Smooth muscle cell of the brain vasculature (primary cell): ENCODE results near the gene OLIG1.

Source experiments
- DNase-seq: peaks from one replicate; pipeline ENCODE4 v3.0.0-alpha.2; 2012; ENCODE audit warnings: low read depth, low spot score

OLIG1 gene

DNA sequence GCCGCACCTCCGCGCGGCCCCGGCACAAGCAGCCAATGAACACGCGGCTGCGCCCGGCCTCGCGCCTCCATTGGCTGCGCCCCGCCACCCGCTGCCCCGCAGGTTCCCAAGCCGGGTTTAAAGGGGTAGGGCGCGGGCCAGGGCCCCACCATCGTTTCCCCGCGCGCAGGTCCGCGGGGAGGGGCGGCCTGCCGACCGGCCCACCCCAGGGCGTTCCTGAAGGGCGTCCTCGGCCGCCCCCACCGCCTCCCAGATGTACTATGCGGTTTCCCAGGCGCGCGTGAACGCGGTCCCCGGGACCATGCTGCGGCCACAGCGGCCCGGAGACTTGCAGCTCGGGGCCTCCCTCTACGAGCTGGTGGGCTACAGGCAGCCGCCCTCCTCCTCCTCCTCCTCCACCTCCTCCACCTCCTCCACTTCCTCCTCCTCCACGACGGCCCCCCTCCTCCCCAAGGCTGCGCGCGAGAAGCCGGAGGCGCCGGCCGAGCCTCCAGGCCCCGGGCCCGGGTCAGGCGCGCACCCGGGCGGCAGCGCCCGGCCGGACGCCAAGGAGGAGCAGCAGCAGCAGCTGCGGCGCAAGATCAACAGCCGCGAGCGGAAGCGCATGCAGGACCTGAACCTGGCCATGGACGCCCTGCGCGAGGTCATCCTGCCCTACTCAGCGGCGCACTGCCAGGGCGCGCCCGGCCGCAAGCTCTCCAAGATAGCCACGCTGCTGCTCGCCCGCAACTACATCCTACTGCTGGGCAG lies at the start of gene OLIG1:
OLIG1 (plus strand) TSS at position 148 of the 750 bp plus-strand sequence; CDS start at position 254, 106 bp downstream.
- DNase-seq: no peak

GRCh38 chr21:33020558-33021100 lies 49.3 kb upstream of the OLIG1 start:
- no peak for DNase-seq

- DNase-seq: no peak
Observed at GRCh38 chr21:33021150-33021549, 48.8 kb upstream of the OLIG1 start.

DNA sequence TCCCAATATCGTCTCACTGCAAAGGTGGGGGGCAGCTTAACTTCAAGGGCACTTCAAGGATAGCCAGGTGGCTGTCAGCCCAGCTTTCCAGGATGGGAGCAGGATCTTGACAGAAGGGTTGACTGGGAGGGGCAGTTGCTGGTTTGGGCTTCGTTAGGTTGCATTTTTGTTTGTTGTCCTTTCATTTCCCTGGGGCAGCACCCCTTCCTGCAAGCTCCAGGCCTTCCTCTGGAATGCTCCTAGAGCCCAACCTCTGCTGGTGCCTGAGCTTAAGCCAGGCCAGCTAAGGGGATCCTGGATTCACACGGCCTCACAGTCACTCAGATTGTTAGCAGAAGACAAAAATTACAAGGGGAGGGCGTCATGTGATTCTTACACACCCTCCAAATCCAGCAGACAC lies 48.3 kb upstream of the OLIG1 start:
- DNase-seq: no peak

DNA sequence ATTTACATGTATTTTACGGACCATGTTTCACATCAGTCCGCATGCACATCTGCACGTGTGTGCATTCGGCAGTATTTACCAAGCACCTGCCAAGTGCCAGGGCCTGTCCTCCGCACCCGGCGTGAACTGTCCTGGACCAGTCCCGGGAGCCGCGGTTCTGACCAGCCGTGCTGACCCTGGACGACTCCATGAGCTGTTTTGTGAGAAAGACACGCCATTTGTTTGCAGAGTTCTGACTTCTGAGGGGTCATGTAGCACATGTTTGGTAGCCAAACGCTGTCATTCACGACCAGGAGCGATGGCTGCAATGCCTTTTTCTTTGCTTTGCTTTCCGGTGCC lies 47.5 kb upstream of the OLIG1 start:
- DNase-seq: no peak

DNA sequence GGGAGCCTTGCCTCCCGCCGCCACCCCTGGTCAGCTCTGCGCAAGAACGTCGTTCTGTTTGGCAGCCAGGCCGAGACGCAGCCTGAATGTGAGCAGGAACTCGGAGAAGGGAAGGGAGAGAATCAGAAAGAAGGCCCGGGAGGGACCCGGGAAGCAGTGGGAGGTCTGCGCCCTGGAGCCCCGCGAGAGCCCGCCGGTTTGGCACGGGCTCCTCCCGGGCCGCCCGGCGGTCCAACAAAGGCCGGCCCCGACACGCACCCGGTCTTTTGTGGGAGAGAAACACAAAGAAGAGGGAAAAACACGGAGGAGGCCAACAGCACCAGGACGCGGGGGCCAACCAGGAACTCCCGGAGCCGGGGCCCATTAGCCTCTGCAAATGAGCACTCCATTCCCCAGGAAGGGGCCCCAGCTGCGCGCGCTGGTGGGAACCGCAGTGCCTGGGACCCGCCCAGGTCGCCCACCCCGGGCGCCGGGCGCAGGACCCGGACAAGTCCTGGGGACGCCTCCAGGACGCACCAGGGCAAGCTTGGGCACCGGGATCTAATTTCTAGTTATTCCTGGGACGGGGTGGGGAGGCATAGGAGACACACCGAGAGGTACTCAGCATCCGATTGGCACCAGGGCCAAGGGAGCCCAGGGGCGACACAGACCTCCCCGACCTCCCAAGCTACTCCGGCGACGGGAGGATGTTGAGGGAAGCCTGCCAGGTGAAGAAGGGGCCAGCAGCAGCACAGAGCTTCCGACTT lies 46.9 kb upstream of the OLIG1 start:
- DNase-seq: no peak

GRCh38 chr21:33023574-33024200 lies 46.3 kb upstream of the OLIG1 start:
- no peak for DNase-seq

DNA sequence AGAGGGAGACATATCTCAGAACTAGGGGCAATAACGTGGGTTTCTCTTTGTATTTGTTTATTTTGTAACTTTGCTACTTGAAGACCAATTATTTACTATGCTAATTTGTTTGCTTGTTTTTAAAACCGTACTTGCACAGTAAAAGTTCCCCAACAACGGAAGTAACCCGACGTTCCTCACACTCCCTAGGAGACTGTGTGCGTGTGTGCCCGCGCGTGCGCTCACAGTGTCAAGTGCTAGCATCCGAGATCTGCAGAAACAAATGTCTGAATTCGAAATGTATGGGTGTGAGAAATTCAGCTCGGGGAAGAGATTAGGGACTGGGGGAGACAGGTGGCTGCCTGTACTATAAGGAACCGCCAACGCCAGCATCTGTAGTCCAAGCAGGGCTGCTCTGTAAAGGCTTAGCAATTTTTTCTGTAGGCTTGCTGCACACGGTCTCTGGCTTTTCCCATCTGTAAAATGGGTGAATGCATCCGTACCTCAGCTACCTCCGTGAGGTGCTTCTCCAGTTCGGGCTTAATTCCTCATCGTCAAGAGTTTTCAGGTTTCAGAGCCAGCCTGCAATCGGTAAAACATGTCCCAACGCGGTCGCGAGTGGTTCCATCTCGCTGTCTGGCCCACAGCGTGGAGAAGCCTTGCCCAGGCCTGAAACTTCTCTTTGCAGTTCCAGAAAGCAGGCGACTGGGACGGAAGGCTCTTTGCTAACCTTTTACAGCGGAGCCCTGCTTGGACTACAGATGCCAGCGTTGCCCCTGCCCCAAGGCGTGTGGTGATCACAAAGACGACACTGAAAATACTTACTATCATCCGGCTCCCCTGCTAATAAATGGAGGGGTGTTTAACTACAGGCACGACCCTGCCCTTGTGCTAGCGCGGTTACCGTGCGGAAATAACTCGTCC lies 45.5 kb upstream of the OLIG1 start:
- DNase-seq: no peak

DNA sequence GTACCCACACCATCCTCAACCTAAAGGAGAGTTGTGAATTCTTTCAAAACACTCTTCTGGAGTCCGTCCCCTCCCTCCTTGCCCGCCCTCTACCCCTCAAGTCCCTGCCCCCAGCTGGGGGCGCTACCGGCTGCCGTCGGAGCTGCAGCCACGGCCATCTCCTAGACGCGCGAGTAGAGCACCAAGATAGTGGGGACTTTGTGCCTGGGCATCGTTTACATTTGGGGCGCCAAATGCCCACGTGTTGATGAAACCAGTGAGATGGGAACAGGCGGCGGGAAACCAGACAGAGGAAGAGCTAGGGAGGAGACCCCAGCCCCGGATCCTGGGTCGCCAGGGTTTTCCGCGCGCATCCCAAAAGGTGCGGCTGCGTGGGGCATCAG lies 44.8 kb upstream of the OLIG1 start:
- no peak for DNase-seq

GRCh38 chr21:33025489-33026442 lies 44.2 kb upstream of the OLIG1 start, which contains the start of gene OLIG2:
OLIG2 (plus strand) TSS chr21:33025935; CDS start chr21:33026863, 928 bp downstream.
- DNase-seq: no peak

DNA sequence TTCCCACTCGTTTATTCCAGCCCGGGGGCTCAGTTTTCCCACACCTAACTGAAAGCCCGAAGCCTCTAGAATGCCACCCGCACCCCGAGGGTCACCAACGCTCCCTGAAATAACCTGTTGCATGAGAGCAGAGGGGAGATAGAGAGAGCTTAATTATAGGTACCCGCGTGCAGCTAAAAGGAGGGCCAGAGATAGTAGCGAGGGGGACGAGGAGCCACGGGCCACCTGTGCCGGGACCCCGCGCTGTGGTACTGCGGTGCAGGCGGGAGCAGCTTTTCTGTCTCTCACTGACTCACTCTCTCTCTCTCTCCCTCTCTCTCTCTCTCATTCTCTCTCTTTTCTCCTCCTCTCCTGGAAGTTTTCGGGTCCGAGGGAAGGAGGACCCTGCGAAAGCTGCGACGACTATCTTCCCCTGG lies 43.5 kb upstream of the OLIG1 start:
- DNase-seq: no peak

GRCh38 chr21:33026878-33027400 lies 43.0 kb upstream of the OLIG1 start:
- DNase-seq: no peak

GRCh38 chr21:33027401-33028286 lies 42.3 kb upstream of the OLIG1 start:
- no peak for DNase-seq

DNA sequence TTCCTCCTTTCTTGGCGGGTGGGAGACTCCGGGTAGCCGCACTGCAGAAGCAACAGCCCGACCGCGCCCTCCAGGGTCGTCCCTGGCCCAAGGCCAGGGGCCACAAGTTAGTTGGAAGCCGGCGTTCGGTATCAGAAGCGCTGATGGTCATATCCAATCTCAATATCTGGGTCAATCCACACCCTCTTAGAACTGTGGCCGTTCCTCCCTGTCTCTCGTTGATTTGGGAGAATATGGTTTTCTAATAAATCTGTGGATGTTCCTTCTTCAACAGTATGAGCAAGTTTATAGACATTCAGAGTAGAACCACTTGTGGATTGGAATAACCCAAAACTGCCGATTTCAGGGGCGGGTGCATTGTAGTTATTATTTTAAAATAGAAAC lies 41.7 kb upstream of the OLIG1 start:
- no peak for DNase-seq

GRCh38 chr21:33028773-33029384 lies 41.1 kb upstream of the OLIG1 start:
- DNase-seq: no peak

GRCh38 chr21:33029385-33029921 lies 40.5 kb upstream of the OLIG1 start:
- DNase-seq: no peak

DNA sequence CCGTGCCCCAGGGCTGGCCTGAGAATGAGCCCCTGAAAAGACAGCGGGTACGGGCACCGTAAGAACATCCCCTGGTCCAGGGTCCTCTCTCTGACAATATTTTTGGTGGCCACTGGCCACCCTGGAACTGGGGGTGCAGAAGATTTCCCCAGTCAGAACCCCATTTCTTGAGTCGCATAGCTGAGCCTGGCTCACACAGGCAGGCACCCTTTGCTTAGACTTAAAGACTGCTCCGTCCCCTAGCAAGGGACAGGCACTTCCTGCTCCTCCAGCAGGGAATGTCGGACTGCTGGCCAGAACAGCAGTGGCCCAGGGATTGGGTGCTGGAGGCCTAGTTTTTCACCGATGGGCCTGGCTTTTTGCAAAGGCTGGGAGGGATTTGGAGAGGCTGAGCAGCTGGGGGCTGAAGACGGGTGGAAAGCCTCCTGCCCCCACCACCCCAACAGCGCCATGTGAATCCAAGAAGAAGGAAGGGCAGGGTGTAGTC lies 39.9 kb upstream of the OLIG1 start:
- DNase-seq: no peak

- DNase-seq: no peak
Observed at GRCh38 chr21:33030633-33031032, 39.3 kb upstream of the OLIG1 start.
